A673 (cell line): ENCODE results near the gene RAPGEF5.

ENCODE experiments used
- CTCF ChIP-seq: fragments of 300-800, 200-600 bp; sonication (generic); conservative IDR thresholded peaks from 2 replicates; pipeline ENCODE4 v1.5.1; 2017; ENCODE audit warnings: low read depth, mild to moderate bottlenecking, antibody characterized with exemption, low read length, moderate library complexity, mixed read lengths
- EZH2 ChIP-seq: fragments of 200-600 bp; sonication (generic); IDR thresholded peaks from 2 replicates; pipeline ENCODE4 v1.6.1; 2017; ENCODE audit warnings: borderline replicate concordance, low read depth, mild to moderate bottlenecking, mixed read lengths, antibody characterized with exemption, low read length; ENCODE audit not compliant: poor library complexity, severe bottlenecking

- TF ChIP-seq CTCF (no peak), EZH2 (no peak)
Observed at GRCh38 chr7:22250390-22250789, 106.6 kb downstream of the RAPGEF5 start.
